ENCODE data around the gene HDAC4. TPM values are rescaled to one million over a fixed set of nuclear protein-coding genes. Genes with fewer than 3 reads are reported as not detected.

Gene HDAC4
- polyA plus RNA-seq, 6 donors from 2014 or later: 1.5 to 6.8 (median 2.8) TPM; not detected in 1

- DNase-seq: no peak
- H3K4me1 Mint-ChIP-seq: peaks cover 26 to 44% (median 32%) of the 10 kb centered on the region in 3 donors
- H3K27ac Mint-ChIP-seq: peak overlapping the region in 2 of 6 donors; percentile 63 to 89
- H3K36me3 Mint-ChIP-seq: peaks cover 13 to 16% of the 10 kb centered on the region in 2 donors
- no peak for ATAC-seq (ENCODE audit: low read depth in 2 of 2)
- H3K27me3 Mint-ChIP-seq: no peaks in the 10 kb centered on the region
- peak overlapping the region in 1 of 8 donors; percentile 30 for H3K4me3 Mint-ChIP-seq
- peaks cover 0 to 6% (median 2%) of the 10 kb centered on the region in 7 donors for H3K9me3 Mint-ChIP-seq
Measured at GRCh38 chr2:239322416-239323086, 78.3 kb downstream of the HDAC4 start.

- Mint-ChIP-seq H3K4me1 (peaks cover 24 to 36% (median 31%) of the 10 kb centered on the region in 3 donors), H3K9me3 (peaks cover 0 to 6% (median 2%) of the 10 kb centered on the region in 7 donors), H3K36me3 (peaks cover 13 to 16% of the 10 kb centered on the region in 2 donors), H3K27ac (peak overlapping the region in 2 of 6 donors; percentile 74 to 89), H3K4me3 (peak overlapping the region in 3 of 8 donors; percentile 9 to 26 (median 13)), H3K27me3 (no peaks in the 10 kb centered on the region)
- no peak for DNase-seq
- peak; percentile 53 to 57 for ATAC-seq (ENCODE audit: low read depth in 2 of 2)
Measured at GRCh38 chr2:239321596-239322415, 79.0 kb downstream of the HDAC4 start.

GRCh38 chr2:239318790-239319661 lies 81.8 kb downstream of the HDAC4 start:
- peak; percentile 47 to 63 for ATAC-seq (ENCODE audit: low read depth in 2 of 2)
- Mint-ChIP-seq H3K4me3 (peak overlapping the region; percentile 69 to 92 (median 86)), H3K9me3 (peaks cover 3 to 20% (median 11%) of the 10 kb centered on the region in 7 donors), H3K36me3 (peaks cover 24 to 25% of the 10 kb centered on the region in 2 donors), H3K27me3 (no peaks in the 10 kb centered on the region), H3K4me1 (peaks cover 23 to 40% (median 39%) of the 10 kb centered on the region in 3 donors), H3K27ac (peak overlapping the region in 5 of 6 donors; percentile 49 to 97 (median 78))
- DNase-seq: no peak

GRCh38 chr2:239318151-239318611 lies 82.6 kb downstream of the HDAC4 start:
- Mint-ChIP-seq H3K4me3 (peak overlapping the region in 2 of 8 donors; percentile 87 to 92), H3K36me3 (peaks cover 23 to 26% of the 10 kb centered on the region in 2 donors), H3K4me1 (peaks cover 23 to 37% (median 36%) of the 10 kb centered on the region in 3 donors), H3K9me3 (peaks cover 3 to 21% (median 11%) of the 10 kb centered on the region in 7 donors), H3K27me3 (no peaks in the 10 kb centered on the region), H3K27ac (peak overlapping the region in 1 of 6 donors; percentile 76)
- no peak for DNase-seq
- no peak for ATAC-seq (ENCODE audit: low read depth in 2 of 2)

GRCh38 chr2:239316562-239317465 lies 84.0 kb downstream of the HDAC4 start:
- ATAC-seq (ENCODE audit: low read depth in 2 of 2): no peak
- no peak for DNase-seq
- H3K9me3 Mint-ChIP-seq: peaks cover 3 to 18% (median 11%) of the 10 kb centered on the region in 7 donors
- peaks cover 19 to 28% (median 25%) of the 10 kb centered on the region in 3 donors for H3K4me1 Mint-ChIP-seq
- H3K4me3 Mint-ChIP-seq: no peak overlapping the region
- H3K36me3 Mint-ChIP-seq: peaks cover 20 to 21% of the 10 kb centered on the region in 2 donors
- peak overlapping the region in 5 of 6 donors; percentile 9 to 67 (median 30) for H3K27ac Mint-ChIP-seq
- no peaks in the 10 kb centered on the region for H3K27me3 Mint-ChIP-seq

DNA sequence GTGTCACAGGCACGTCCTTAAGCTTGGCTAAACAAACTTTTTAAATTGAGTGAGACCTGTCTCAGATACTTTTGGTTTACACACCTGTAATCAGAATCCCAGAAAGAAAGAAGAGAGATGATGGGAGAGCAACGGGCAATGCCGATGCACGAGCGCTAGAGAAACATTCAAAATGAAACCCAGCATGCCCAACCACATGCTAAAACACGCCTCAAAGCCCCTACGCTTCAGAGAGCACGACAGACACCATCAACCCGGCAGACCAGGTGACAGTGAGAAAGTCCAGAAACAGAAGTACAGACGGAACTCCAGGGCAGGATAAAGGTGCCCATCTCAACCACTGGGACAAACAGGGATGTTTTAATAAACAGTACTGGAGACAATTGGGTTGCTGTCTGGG lies 85.5 kb downstream of the HDAC4 start:
- peaks cover 3 to 15% (median 9%) of the 10 kb centered on the region in 7 donors for H3K9me3 Mint-ChIP-seq
- peak overlapping the region in 3 of 8 donors; percentile 24 to 65 (median 45) for H3K4me3 Mint-ChIP-seq
- H3K27me3 Mint-ChIP-seq: no peaks in the 10 kb centered on the region
- peak overlapping the region in 4 of 6 donors; percentile 5 to 67 (median 43) for H3K27ac Mint-ChIP-seq
- ATAC-seq (ENCODE audit: low read depth in 2 of 2) (peak; percentile 45 to 74), DNase-seq (no peak)
- H3K36me3 Mint-ChIP-seq: peaks cover 20 to 21% of the 10 kb centered on the region in 2 donors
- H3K4me1 Mint-ChIP-seq: peaks cover 16 to 25% (median 25%) of the 10 kb centered on the region in 3 donors

GRCh38 chr2:239313776-239314175 lies 87.0 kb downstream of the HDAC4 start:
- Mint-ChIP-seq H3K27ac (peak overlapping the region in 2 of 6 donors; percentile 22 to 23), H3K9me3 (peaks cover 3 to 15% (median 9%) of the 10 kb centered on the region in 7 donors), H3K27me3 (no peaks in the 10 kb centered on the region), H3K4me3 (no peak overlapping the region), H3K36me3 (peaks cover 20 to 21% of the 10 kb centered on the region in 2 donors), H3K4me1 (peaks cover 14 to 25% (median 22%) of the 10 kb centered on the region in 3 donors)
- ATAC-seq (ENCODE audit: low read depth in 2 of 2): no peak
- no peak for DNase-seq

DNA sequence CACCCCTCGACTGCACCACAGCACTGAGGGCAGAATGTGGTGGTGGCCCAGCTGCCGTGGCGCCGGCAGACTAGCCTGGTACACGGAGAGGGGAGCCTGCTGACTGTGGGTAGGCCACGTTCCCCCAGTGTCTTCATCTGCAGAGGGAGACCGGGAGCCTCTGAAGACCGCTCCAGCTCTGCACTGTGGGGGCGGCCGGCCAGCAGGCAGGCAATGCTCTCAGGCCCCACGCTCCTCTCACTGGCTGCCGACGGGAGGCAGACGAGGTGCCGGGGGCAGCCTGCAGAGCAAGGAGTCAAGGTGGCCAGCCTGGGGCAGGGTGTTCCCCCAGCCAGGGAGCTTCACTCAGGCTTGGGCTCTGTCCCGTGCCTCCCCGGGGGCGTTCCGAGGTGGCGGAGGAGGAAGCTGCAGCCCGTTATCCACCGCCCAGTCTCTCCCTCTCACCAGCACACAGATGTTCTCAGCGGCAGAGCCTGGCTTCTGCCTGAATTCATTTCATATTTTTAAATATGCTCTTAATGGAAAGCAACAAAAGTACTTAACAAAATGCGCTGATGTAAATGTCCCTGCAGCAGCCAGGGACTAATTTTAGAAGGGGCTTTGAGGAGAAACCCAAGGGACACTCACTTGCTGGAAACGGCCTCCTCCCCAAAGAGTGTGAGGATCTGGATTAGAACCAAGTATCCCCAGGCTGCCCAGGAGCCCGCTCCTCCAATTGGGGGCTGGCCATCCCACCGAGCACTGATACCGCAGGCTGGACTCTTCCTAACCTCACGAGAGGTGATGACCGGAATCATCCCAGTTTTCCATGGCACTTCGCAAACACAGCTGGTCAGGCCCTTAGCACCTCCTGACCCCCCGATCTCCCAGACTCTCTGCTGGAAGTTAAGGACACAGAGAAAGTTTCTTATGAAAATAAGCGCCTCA lies 87.8 kb downstream of the HDAC4 start:
- Mint-ChIP-seq H3K27ac (no peak overlapping the region), H3K36me3 (peaks cover 20 to 21% of the 10 kb centered on the region in 2 donors), H3K9me3 (peaks cover 3 to 15% (median 9%) of the 10 kb centered on the region in 7 donors), H3K4me3 (no peak overlapping the region), H3K4me1 (peaks cover 13 to 22% (median 16%) of the 10 kb centered on the region in 3 donors), H3K27me3 (no peaks in the 10 kb centered on the region)
- ATAC-seq (ENCODE audit: low read depth in 2 of 2): no peak
- DNase-seq: no peak

GRCh38 chr2:239312081-239312511 lies 88.7 kb downstream of the HDAC4 start:
- peaks cover 20 to 21% of the 10 kb centered on the region in 2 donors for H3K36me3 Mint-ChIP-seq
- peaks cover 3 to 15% (median 9%) of the 10 kb centered on the region in 7 donors for H3K9me3 Mint-ChIP-seq
- no peaks in the 10 kb centered on the region for H3K27me3 Mint-ChIP-seq
- H3K27ac Mint-ChIP-seq: no peak overlapping the region
- peaks cover 13 to 19% (median 16%) of the 10 kb centered on the region in 3 donors for H3K4me1 Mint-ChIP-seq
- no peak for ATAC-seq (ENCODE audit: low read depth in 2 of 2)
- DNase-seq: no peak
- H3K4me3 Mint-ChIP-seq: no peak overlapping the region

GRCh38 chr2:239311132-239312040 lies 89.4 kb downstream of the HDAC4 start:
- Mint-ChIP-seq H3K27me3 (no peaks in the 10 kb centered on the region), H3K4me3 (no peak overlapping the region), H3K4me1 (peaks cover 12 to 14% (median 13%) of the 10 kb centered on the region in 3 donors), H3K27ac (peak overlapping the region in 1 of 6 donors; percentile 73), H3K36me3 (peaks cover 20 to 21% of the 10 kb centered on the region in 2 donors), H3K9me3 (peaks cover 3 to 15% (median 9%) of the 10 kb centered on the region in 7 donors)
- no peak for ATAC-seq (ENCODE audit: low read depth in 2 of 2)
- DNase-seq: no peak
